OCI-LY7 (cell line): Measurements from ENCODE around the gene FOXN3.

Source experiments
- EZH2phosphoT487 ChIP-seq: fragments of 200-600 bp; sonication (generic); IDR thresholded peaks from 2 replicates; pipeline ENCODE4 v1.6.1; 2018; ENCODE audit warnings: low read depth, borderline replicate concordance, mild to moderate bottlenecking, mixed run types, antibody characterized with exemption, low read length, moderate library complexity, mixed read lengths
- TF ChIP-seq, protein P1 (sequence below): fragments of 200-600 bp; sonication (generic); conservative IDR thresholded peaks from 2 replicates; pipeline ENCODE4 v1.5.1; 2014; ENCODE audit warnings: mild to moderate bottlenecking, antibody characterized with exemption, low read length, moderate library complexity, mixed read lengths

DNA sequence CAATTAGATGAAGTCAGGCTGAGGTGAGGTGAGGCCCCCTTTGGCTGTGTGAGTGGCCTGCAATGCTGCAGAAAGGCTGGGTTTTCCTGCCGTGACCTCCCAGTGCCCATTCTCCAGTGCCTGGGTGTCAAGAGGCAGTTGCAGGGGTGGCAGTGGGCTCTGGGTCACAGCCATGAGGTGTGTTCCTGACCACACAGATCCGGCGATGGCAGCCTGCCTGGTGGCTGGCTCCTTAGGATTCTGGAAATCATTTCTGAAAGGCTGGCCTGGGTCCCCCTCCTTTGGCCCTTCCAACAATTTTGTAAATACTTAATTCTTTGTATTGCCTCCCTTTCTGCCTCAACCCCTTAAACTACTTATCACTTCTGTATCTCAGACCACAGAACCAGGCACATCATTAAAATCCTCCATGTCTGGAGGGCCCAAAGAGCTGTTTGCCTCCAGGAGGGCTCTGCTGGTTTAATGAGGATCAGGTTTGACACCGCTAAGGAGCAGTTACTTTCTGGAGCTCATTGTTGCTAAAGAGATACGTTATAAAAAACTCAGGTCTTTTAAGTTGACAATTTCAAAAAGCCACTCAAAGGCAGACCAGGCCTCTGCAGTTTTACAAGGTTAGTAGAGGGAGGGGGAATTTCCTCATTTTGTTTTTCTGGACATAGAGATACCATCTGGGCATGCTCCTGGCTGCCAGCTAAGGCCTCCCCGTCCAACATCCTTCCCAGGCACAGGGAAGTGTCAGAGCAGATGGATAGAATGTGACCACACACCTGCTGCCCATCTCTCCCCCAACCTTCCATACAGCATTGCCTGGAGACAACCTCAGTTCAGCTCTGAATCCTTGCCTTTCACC lies 204.4 kb downstream of the FOXN3 start:
- TF ChIP-seq, protein P1, sequence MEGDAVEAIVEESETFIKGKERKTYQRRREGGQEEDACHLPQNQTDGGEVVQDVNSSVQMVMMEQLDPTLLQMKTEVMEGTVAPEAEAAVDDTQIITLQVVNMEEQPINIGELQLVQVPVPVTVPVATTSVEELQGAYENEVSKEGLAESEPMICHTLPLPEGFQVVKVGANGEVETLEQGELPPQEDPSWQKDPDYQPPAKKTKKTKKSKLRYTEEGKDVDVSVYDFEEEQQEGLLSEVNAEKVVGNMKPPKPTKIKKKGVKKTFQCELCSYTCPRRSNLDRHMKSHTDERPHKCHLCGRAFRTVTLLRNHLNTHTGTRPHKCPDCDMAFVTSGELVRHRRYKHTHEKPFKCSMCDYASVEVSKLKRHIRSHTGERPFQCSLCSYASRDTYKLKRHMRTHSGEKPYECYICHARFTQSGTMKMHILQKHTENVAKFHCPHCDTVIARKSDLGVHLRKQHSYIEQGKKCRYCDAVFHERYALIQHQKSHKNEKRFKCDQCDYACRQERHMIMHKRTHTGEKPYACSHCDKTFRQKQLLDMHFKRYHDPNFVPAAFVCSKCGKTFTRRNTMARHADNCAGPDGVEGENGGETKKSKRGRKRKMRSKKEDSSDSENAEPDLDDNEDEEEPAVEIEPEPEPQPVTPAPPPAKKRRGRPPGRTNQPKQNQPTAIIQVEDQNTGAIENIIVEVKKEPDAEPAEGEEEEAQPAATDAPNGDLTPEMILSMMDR = no peak
- no peak for TF ChIP-seq EZH2phosphoT487
